WTC11 (cell line): ENCODE results near the gene RASSF8. TPM values are rescaled to one million over a fixed set of nuclear protein-coding genes. Genes with fewer than 3 reads are reported as not detected.

ENCODE experiments used
- ATAC-seq: fragments of 200-7000 bp; cut with Tn5 transposase; 2 replicates; pipeline ENCODE4 v1.10.0; 2021; ENCODE audit warnings: mild to moderate bottlenecking, moderate library complexity
- CTCF ChIA-PET: fragments of 300-600 bp; sonication (Branson Sonifier 250); formaldehyde crosslinking; loops from one replicate; lab custom pipeline; 2021; ENCODE audit warnings: antibody characterized with exemption; lab: Charles Lee
- POLR2A ChIA-PET: fragments of 350-600 bp; sonication (Branson Sonifier 250); formaldehyde crosslinking; loops from one replicate; lab custom pipeline; 2021; ENCODE audit warnings: antibody characterized with exemption; lab: Charles Lee
- DNase-seq: peaks from one replicate; pipeline ENCODE4 v3.0.0; 2021; ENCODE audit warnings: low spot score
- H3K27ac Mint-ChIP-seq: 2 replicates; pipeline ENCODE4 v1.8.0; 2021; ENCODE audit warnings: mixed read lengths
- H3K27me3 Mint-ChIP-seq: 2 replicates; pipeline ENCODE4 v1.8.0; 2021; ENCODE audit warnings: low read depth, mild to moderate bottlenecking, moderate library complexity, mixed read lengths
- H3K36me3 Mint-ChIP-seq: 2 replicates; pipeline ENCODE4 v1.8.0; 2021; ENCODE audit warnings: mixed read lengths
- H3K4me1 Mint-ChIP-seq: 2 replicates; pipeline ENCODE4 v1.8.0; 2022; ENCODE audit warnings: mixed read lengths
- H3K4me3 Mint-ChIP-seq: 2 replicates; pipeline ENCODE4 v1.8.0; 2021; ENCODE audit warnings: mild to moderate bottlenecking, moderate library complexity, mixed read lengths
- H3K9me3 Mint-ChIP-seq: 2 replicates; pipeline ENCODE4 v1.8.0; 2021; ENCODE audit warnings: mixed read lengths
- CBFB ChIP-seq: sonication (generic); formaldehyde crosslinking; IDR thresholded peaks from 2 replicates; pipeline ENCODE4 v1.8.1; 2022; ENCODE audit warnings: mild to moderate bottlenecking, low read depth, missing genetic modification reagents
- CREB1 ChIP-seq: sonication (generic); formaldehyde crosslinking; IDR thresholded peaks from 2 replicates; pipeline ENCODE4 v1.8.0; 2023; ENCODE audit warnings: mild to moderate bottlenecking, missing genetic modification reagents
- EMX1 ChIP-seq: fragments of 250-450 bp; sonication (Bioruptor Pico); IDR thresholded peaks from 2 replicates; pipeline ENCODE4 v1.8.0; 2021; ENCODE audit warnings: mild to moderate bottlenecking
- HMGA2 ChIP-seq: fragments of 250-450 bp; sonication (Bioruptor Pico); IDR thresholded peaks from 2 replicates; pipeline ENCODE4 v1.4.0; 2021; ENCODE audit warnings: mild to moderate bottlenecking, moderate library complexity
- JAZF1 ChIP-seq: fragments of 250-450 bp; sonication (Bioruptor Pico); IDR thresholded peaks from 2 replicates; pipeline ENCODE4 v1.9.0; 2021; ENCODE audit warnings: moderate library complexity, mild to moderate bottlenecking, inconsistent platforms
- NFATC4 ChIP-seq: fragments of 250-450 bp; sonication (Bioruptor Pico); IDR thresholded peaks from 2 replicates; pipeline ENCODE4 v1.9.0; 2021; ENCODE audit warnings: mild to moderate bottlenecking
- RELA ChIP-seq: sonication (generic); formaldehyde crosslinking; IDR thresholded peaks from 2 replicates; pipeline ENCODE4 v1.8.1; 2022; ENCODE audit warnings: missing genetic modification reagents, mild to moderate bottlenecking, borderline replicate concordance
- RORB ChIP-seq: fragments of 250-450 bp; sonication (Bioruptor Pico); IDR thresholded peaks from 2 replicates; pipeline ENCODE4 v1.9.0; 2021; ENCODE audit warnings: mild to moderate bottlenecking
- SMAD3 ChIP-seq: sonication (generic); formaldehyde crosslinking; IDR thresholded peaks from 2 replicates; pipeline ENCODE4 v1.8.0; 2022; ENCODE audit warnings: missing genetic modification reagents, mild to moderate bottlenecking, borderline replicate concordance
- TCF7 ChIP-seq: sonication (generic); formaldehyde crosslinking; IDR thresholded peaks from 2 replicates; pipeline ENCODE4 v1.8.0; 2022; ENCODE audit warnings: mild to moderate bottlenecking, low read depth, missing genetic modification reagents, moderate library complexity
- TEAD4 ChIP-seq: sonication (generic); formaldehyde crosslinking; IDR thresholded peaks from 2 replicates; pipeline ENCODE4 v1.8.0; 2022; ENCODE audit warnings: mild to moderate bottlenecking, missing genetic modification reagents
- ZBTB21 ChIP-seq: sonication (generic); formaldehyde crosslinking; IDR thresholded peaks from 2 replicates; pipeline ENCODE4 v1.8.1; 2023; ENCODE audit warnings: mild to moderate bottlenecking, missing genetic modification reagents, borderline replicate concordance
- ZNF219 ChIP-seq: sonication (generic); formaldehyde crosslinking; IDR thresholded peaks from 2 replicates; pipeline ENCODE4 v1.8.0; 2023; ENCODE audit warnings: missing genetic modification reagents, mild to moderate bottlenecking, borderline replicate concordance
- ZNF263 ChIP-seq: sonication (generic); formaldehyde crosslinking; IDR thresholded peaks from 2 replicates; pipeline ENCODE4 v1.8.1; 2022; ENCODE audit warnings: low read depth, mild to moderate bottlenecking, moderate library complexity, missing genetic modification reagents
- ZNF317 ChIP-seq: sonication (generic); formaldehyde crosslinking; IDR thresholded peaks from 2 replicates; pipeline ENCODE4 v1.8.1; 2023; ENCODE audit warnings: low read depth, mild to moderate bottlenecking, moderate library complexity, missing genetic modification reagents, borderline replicate concordance
- ZNF396 ChIP-seq: fragments of 250-450 bp; sonication (Bioruptor Pico); IDR thresholded peaks from 2 replicates; pipeline ENCODE4 v1.8.0; 2021; ENCODE audit warnings: mild to moderate bottlenecking, moderate library complexity, borderline replicate concordance
- ZNF671 ChIP-seq: fragments of 250-450 bp; sonication (Bioruptor Pico); IDR thresholded peaks from 2 replicates; pipeline ENCODE4 v1.8.0; 2021; ENCODE audit warnings: mild to moderate bottlenecking
- total RNA-seq: library from RNA; stranded (reverse); gene quantifications from 3 replicates; pipeline ENCODE4 v1.2.3, GENCODE V29; 2021
- TF ChIP-seq, protein P1 (sequence below): sonication (generic); formaldehyde crosslinking; IDR thresholded peaks from 2 replicates; pipeline ENCODE4 v1.8.0; 2022; ENCODE audit warnings: mild to moderate bottlenecking, missing genetic modification reagents
- TF ChIP-seq, protein P2 (sequence below): fragments of 250-450 bp; sonication (Bioruptor Pico); IDR thresholded peaks from 2 replicates; pipeline ENCODE4 v1.9.0; 2021; ENCODE audit warnings: mild to moderate bottlenecking
- TF ChIP-seq, protein P3 (sequence below): sonication (generic); formaldehyde crosslinking; IDR thresholded peaks from 2 replicates; pipeline ENCODE4 v1.8.1; 2022; ENCODE audit warnings: mild to moderate bottlenecking, missing genetic modification reagents, moderate library complexity, borderline replicate concordance
- TF ChIP-seq, protein P4 (sequence below): sonication (generic); formaldehyde crosslinking; IDR thresholded peaks from 2 replicates; pipeline ENCODE4 v1.8.0; 2022; ENCODE audit warnings: mild to moderate bottlenecking, missing genetic modification reagents
- TF ChIP-seq, protein P5 (sequence below): sonication (generic); formaldehyde crosslinking; IDR thresholded peaks from 2 replicates; pipeline ENCODE4 v1.8.0; 2023; ENCODE audit warnings: missing genetic modification reagents, mild to moderate bottlenecking, borderline replicate concordance

RASSF8 gene
- total RNA-seq, 1 experiment from 2014 or later, result 48.6 TPM

DNA sequence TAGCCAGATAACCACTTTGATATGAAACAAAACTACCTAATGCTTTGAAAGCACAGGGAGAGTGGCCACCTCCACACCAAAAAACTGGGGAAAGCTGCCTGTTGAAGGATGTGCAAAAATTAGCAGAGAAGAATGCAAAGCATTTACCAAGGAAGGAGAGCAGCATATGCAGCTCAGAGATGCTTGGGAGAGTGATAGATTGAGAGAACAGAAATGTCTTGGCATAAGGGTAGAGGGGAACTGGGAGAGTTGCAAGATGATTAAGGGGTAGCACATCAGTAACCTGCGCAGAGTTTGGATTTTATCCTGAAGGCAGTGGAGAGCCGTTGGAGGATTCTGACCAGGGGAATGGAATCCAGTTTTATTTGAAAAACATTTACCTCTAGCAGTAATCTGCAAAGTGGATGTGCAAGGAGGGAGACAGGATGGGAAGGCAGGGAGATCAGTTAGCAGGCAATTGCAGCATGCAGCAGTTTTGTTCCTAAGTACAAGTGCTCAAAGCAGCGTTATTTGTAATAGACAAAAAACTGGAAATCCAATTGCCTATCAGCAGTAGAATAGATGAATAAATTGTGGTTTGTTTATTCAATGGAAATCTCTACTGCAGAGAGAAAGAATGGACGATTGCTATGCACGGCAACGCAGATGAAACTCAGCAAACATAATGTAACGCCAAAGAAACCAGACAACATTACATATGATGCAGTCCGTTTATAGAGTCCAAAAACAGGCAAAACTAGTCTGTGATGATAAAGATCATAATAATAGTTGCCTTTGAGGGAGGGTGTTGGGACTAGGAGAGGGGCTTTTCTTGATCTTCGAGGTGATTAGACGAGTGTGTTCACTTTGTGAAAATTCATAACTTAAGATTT, 84.9 kb downstream of the RASSF8 start:
- H3K9me3 Mint-ChIP-seq, result no peaks in the 10 kb centered on the region
- ChIA-PET CTCF (no interaction called here), POLR2A (no interaction called here)
- DNase-seq (no peak), ATAC-seq (no peak)
- peaks cover 45% of the 10 kb centered on the region for H3K4me1 Mint-ChIP-seq
- TF ChIP-seq ZNF671 (CRISPR knock-in tag), result no peak
- H3K27me3 Mint-ChIP-seq, result no peaks in the 10 kb centered on the region; the same call in 1 of the 2 replicates
- no peaks in the 10 kb centered on the region for H3K36me3 Mint-ChIP-seq
- peak overlapping the region; percentile 0; the same call in 1 of the 2 replicates for H3K27ac Mint-ChIP-seq
- no peak overlapping the region for H3K4me3 Mint-ChIP-seq

DNA sequence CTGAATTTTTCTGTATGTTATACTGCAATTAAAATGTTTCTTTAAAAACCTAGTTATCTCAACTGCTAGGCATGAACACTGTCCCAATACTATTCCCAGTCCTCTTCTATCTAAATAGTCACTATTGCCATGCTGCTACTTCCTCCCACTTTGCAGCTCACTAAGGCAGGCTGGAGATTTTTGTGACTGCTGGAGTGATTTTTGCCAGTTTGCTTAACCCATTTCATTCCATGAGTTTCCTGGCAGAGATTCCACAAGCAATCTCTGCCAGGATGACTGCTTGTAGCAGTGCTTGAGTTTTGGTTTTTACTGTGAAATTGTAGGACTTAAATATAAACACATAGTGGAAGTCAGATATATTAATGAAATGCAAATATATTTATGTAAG, 85.5 kb downstream of the RASSF8 start:
- POLR2A ChIA-PET, result no interaction called here
- Mint-ChIP-seq H3K4me1 (peaks cover 42% of the 10 kb centered on the region), H3K27ac (peak overlapping the region; percentile 78; the same call in 1 of the 2 replicates), H3K4me3 (no peak overlapping the region), H3K9me3 (no peaks in the 10 kb centered on the region), H3K36me3 (no peaks in the 10 kb centered on the region), H3K27me3 (no peaks in the 10 kb centered on the region; the same call in 1 of the 2 replicates)
- ATAC-seq, result no peak
- TF ChIP-seq SMAD3 (CRISPR knock-in tag), result no peak
- no peak for TF ChIP-seq ZBTB21
- TF ChIP-seq, protein P1, sequence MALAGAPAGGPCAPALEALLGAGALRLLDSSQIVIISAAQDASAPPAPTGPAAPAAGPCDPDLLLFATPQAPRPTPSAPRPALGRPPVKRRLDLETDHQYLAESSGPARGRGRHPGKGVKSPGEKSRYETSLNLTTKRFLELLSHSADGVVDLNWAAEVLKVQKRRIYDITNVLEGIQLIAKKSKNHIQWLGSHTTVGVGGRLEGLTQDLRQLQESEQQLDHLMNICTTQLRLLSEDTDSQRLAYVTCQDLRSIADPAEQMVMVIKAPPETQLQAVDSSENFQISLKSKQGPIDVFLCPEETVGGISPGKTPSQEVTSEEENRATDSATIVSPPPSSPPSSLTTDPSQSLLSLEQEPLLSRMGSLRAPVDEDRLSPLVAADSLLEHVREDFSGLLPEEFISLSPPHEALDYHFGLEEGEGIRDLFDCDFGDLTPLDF (CRISPR knock-in tag), result no peak
- no peak for TF ChIP-seq RELA (CRISPR knock-in tag)
- no peak for DNase-seq
- CTCF ChIA-PET, result no interaction called here

DNA sequence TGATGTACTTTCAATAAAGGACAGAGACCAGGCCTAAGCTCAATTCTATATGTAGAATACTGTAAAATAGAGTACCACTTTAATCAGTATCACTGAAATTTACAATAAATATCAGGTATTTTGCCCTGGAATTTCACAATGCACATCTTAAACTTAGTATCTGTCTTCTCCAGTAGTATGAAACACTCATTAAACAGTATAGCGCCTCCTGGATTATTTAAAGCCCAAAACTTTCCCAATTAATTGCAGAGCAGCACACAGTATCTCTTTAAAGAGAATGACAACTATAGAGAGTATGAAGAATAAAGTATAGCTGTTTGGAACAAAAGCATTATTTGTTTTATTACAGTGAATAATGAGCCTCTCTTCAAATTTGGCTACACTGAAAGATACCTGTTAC, 86.1 kb downstream of the RASSF8 start:
- Mint-ChIP-seq H3K4me3 (no peak overlapping the region), H3K4me1 (peaks cover 36% of the 10 kb centered on the region)

More for the DNA sequence above, 86.1 kb downstream of the RASSF8 start:
- H3K27ac Mint-ChIP-seq, result no peak overlapping the region
- CTCF ChIA-PET, result no interaction called here
- H3K36me3 Mint-ChIP-seq, result no peaks in the 10 kb centered on the region
- no peak for DNase-seq
- no peaks in the 10 kb centered on the region; the same call in 1 of the 2 replicates for H3K9me3 Mint-ChIP-seq
- H3K27me3 Mint-ChIP-seq, result no peaks in the 10 kb centered on the region; the same call in 1 of the 2 replicates
- no peak for ATAC-seq
- POLR2A ChIA-PET, result no interaction called here
- TF ChIP-seq, protein P2, sequence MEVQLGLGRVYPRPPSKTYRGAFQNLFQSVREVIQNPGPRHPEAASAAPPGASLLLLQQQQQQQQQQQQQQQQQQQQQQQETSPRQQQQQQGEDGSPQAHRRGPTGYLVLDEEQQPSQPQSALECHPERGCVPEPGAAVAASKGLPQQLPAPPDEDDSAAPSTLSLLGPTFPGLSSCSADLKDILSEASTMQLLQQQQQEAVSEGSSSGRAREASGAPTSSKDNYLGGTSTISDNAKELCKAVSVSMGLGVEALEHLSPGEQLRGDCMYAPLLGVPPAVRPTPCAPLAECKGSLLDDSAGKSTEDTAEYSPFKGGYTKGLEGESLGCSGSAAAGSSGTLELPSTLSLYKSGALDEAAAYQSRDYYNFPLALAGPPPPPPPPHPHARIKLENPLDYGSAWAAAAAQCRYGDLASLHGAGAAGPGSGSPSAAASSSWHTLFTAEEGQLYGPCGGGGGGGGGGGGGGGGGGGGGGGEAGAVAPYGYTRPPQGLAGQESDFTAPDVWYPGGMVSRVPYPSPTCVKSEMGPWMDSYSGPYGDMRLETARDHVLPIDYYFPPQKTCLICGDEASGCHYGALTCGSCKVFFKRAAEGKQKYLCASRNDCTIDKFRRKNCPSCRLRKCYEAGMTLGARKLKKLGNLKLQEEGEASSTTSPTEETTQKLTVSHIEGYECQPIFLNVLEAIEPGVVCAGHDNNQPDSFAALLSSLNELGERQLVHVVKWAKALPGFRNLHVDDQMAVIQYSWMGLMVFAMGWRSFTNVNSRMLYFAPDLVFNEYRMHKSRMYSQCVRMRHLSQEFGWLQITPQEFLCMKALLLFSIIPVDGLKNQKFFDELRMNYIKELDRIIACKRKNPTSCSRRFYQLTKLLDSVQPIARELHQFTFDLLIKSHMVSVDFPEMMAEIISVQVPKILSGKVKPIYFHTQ (CRISPR knock-in tag), result no peak
- TF ChIP-seq, protein P3, sequence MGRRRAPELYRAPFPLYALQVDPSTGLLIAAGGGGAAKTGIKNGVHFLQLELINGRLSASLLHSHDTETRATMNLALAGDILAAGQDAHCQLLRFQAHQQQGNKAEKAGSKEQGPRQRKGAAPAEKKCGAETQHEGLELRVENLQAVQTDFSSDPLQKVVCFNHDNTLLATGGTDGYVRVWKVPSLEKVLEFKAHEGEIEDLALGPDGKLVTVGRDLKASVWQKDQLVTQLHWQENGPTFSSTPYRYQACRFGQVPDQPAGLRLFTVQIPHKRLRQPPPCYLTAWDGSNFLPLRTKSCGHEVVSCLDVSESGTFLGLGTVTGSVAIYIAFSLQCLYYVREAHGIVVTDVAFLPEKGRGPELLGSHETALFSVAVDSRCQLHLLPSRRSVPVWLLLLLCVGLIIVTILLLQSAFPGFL, result no peak
- TF ChIP-seq HMGA2 (CRISPR knock-in tag) (no peak), TCF7 (CRISPR knock-in tag) (no peak), ZNF263 (CRISPR knock-in tag) (no peak), NFATC4 (CRISPR knock-in tag) (no peak), CBFB (no peak), ZNF219 (CRISPR knock-in tag) (no peak), ZNF396 (CRISPR knock-in tag) (no peak), JAZF1 (CRISPR knock-in tag) (no peak), EMX1 (CRISPR knock-in tag) (no peak), ZNF317 (CRISPR knock-in tag) (no peak), CREB1 (CRISPR knock-in tag) (no peak), TEAD4 (CRISPR knock-in tag) (no peak), RORB (CRISPR knock-in tag) (no peak)
- TF ChIP-seq, protein P4, sequence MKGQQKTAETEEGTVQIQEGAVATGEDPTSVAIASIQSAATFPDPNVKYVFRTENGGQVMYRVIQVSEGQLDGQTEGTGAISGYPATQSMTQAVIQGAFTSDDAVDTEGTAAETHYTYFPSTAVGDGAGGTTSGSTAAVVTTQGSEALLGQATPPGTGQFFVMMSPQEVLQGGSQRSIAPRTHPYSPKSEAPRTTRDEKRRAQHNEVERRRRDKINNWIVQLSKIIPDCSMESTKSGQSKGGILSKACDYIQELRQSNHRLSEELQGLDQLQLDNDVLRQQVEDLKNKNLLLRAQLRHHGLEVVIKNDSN, result no peak
- TF ChIP-seq, protein P5, sequence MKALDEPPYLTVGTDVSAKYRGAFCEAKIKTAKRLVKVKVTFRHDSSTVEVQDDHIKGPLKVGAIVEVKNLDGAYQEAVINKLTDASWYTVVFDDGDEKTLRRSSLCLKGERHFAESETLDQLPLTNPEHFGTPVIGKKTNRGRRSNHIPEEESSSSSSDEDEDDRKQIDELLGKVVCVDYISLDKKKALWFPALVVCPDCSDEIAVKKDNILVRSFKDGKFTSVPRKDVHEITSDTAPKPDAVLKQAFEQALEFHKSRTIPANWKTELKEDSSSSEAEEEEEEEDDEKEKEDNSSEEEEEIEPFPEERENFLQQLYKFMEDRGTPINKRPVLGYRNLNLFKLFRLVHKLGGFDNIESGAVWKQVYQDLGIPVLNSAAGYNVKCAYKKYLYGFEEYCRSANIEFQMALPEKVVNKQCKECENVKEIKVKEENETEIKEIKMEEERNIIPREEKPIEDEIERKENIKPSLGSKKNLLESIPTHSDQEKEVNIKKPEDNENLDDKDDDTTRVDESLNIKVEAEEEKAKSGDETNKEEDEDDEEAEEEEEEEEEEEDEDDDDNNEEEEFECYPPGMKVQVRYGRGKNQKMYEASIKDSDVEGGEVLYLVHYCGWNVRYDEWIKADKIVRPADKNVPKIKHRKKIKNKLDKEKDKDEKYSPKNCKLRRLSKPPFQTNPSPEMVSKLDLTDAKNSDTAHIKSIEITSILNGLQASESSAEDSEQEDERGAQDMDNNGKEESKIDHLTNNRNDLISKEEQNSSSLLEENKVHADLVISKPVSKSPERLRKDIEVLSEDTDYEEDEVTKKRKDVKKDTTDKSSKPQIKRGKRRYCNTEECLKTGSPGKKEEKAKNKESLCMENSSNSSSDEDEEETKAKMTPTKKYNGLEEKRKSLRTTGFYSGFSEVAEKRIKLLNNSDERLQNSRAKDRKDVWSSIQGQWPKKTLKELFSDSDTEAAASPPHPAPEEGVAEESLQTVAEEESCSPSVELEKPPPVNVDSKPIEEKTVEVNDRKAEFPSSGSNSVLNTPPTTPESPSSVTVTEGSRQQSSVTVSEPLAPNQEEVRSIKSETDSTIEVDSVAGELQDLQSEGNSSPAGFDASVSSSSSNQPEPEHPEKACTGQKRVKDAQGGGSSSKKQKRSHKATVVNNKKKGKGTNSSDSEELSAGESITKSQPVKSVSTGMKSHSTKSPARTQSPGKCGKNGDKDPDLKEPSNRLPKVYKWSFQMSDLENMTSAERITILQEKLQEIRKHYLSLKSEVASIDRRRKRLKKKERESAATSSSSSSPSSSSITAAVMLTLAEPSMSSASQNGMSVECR (CRISPR knock-in tag), result no peak
